ENCODE measurements around the gene ORC4. TPM values are rescaled to one million over a fixed set of nuclear protein-coding genes. Genes with fewer than 3 reads are reported as not detected.
A peak's percentile ranks its signal among the peaks of the same experiment; 100 is the strongest.

Gene ORC4
- 46.9 TPM for polyA plus RNA-seq
- long read RNA-seq, donor 1, full-length matches to known transcripts: 6 of 6 reads
- long read RNA-seq, donor 1, partial matches to known transcripts: 0 of 6 reads
- long read RNA-seq, donor 1, other reads (novel, unspliced or antisense): 0 of 6 reads
- long read RNA-seq, donor 2, full-length matches to known transcripts: 11 of 31 reads
- long read RNA-seq, donor 2, partial matches to known transcripts: 13 of 31 reads
- long read RNA-seq, donor 2, other reads (novel, unspliced or antisense): 7 of 31 reads
- long read RNA-seq, donor 3: 0 reads
- long read RNA-seq, donor 4, full-length matches to known transcripts: 1 of 1 reads
- long read RNA-seq, donor 4, partial matches to known transcripts: 0 of 1 reads
- long read RNA-seq, donor 4, other reads (novel, unspliced or antisense): 0 of 1 reads
- long read RNA-seq, donor 5, full-length matches to known transcripts: 12 of 12 reads
- long read RNA-seq, donor 5, partial matches to known transcripts: 0 of 12 reads
- long read RNA-seq, donor 5, other reads (novel, unspliced or antisense): 0 of 12 reads
- long read RNA-seq, donor 6, full-length matches to known transcripts: 11 of 11 reads
- long read RNA-seq, donor 6, partial matches to known transcripts: 0 of 11 reads
- long read RNA-seq, donor 6, other reads (novel, unspliced or antisense): 0 of 11 reads
- long read RNA-seq, donor 7, full-length matches to known transcripts: 3 of 3 reads
- long read RNA-seq, donor 7, partial matches to known transcripts: 0 of 3 reads
- long read RNA-seq, donor 7, other reads (novel, unspliced or antisense): 0 of 3 reads
- long read RNA-seq, donor 8, full-length matches to known transcripts: 7 of 7 reads
- long read RNA-seq, donor 8, partial matches to known transcripts: 0 of 7 reads
- long read RNA-seq, donor 8, other reads (novel, unspliced or antisense): 0 of 7 reads
- long read RNA-seq, donor 9, full-length matches to known transcripts: 8 of 8 reads
- long read RNA-seq, donor 9, partial matches to known transcripts: 0 of 8 reads
- long read RNA-seq, donor 9, other reads (novel, unspliced or antisense): 0 of 8 reads
- long read RNA-seq, donor 10, full-length matches to known transcripts: 11 of 24 reads
- long read RNA-seq, donor 10, partial matches to known transcripts: 8 of 24 reads
- long read RNA-seq, donor 10, other reads (novel, unspliced or antisense): 5 of 24 reads
- long read RNA-seq, donor 11, full-length matches to known transcripts: 5 of 5 reads
- long read RNA-seq, donor 11, partial matches to known transcripts: 0 of 5 reads
- long read RNA-seq, donor 11, other reads (novel, unspliced or antisense): 0 of 5 reads

GRCh38 chr2:148020111-148021058 lies at the start of gene ORC4:
Gene ORC4 (minus strand): TSS chr2:148020737. CDS start chr2:147975958, 44,779 bp downstream.
- H3K4me3 ChIP-seq (ENCODE audit: low read length): peak within 1 kb of the TSS; percentile 93
- no CpG with 5 or more reads among the region's 52 CpGs for WGBS (ENCODE audit: insufficient coverage, low lambda C conversion rate)
- peaks cover 4% of the 10 kb centered on the region for H3K36me3 ChIP-seq (ENCODE audit: control insufficient read depth, insufficient read depth, low read length)
- H3K27ac ChIP-seq (ENCODE audit: low read length): peak within 1 kb of the TSS; percentile 95
- DNase-seq: peak; percentile 100
- no peaks in the 10 kb centered on the region for H3K27me3 ChIP-seq (ENCODE audit: control insufficient read depth, insufficient read depth, low read length)
- H3K4me1 ChIP-seq (ENCODE audit: control insufficient read depth, insufficient read depth, low read length): peaks cover 6% of the 10 kb centered on the region
- H3K9me3 ChIP-seq (ENCODE audit: control insufficient read depth, low read depth, low read length): no peaks in the 10 kb centered on the region

DNA sequence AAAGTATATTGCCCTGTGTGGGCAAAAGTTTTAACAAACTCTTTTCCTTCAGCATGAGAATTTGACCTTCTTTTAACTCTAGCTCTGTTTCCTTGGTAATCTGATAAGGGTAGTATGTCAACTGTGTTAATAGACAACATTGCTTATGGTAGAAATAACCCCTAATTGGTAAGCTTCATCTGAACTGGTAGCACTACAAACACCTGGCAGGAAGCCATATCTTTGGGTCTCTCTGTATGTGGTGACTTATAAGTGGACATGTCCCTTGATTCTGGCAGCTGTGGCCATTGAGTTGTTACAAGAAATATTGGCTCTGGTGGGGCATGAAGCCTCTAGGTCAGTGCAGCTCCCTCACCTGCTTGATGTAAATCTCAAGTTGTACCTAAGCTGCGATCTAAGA lies 47.3 kb upstream of the ORC4 start:
- Histone ChIP-seq H3K9me3 (ENCODE audit: control insufficient read depth, low read depth, low read length) (peaks cover 5% of the 10 kb centered on the region), H3K27ac (ENCODE audit: low read length) (no peak overlapping the region), H3K4me3 (ENCODE audit: low read length) (no peak overlapping the region), H3K27me3 (ENCODE audit: control insufficient read depth, insufficient read depth, low read length) (no peaks in the 10 kb centered on the region), H3K4me1 (ENCODE audit: control insufficient read depth, insufficient read depth, low read length) (no peaks in the 10 kb centered on the region), H3K36me3 (ENCODE audit: control insufficient read depth, insufficient read depth, low read length) (no peaks in the 10 kb centered on the region)
- DNase-seq: peak in 1 of 2 donors; percentile 3
- no CpG with 5 or more reads among the region's 1 CpG for WGBS (ENCODE audit: insufficient coverage, low lambda C conversion rate)

GRCh38 chr2:148065936-148066335 lies 45.4 kb upstream of the ORC4 start:
- Histone ChIP-seq H3K4me3 (ENCODE audit: low read length) (no peak overlapping the region), H3K27me3 (ENCODE audit: control insufficient read depth, insufficient read depth, low read length) (no peaks in the 10 kb centered on the region), H3K27ac (ENCODE audit: low read length) (no peak overlapping the region), H3K4me1 (ENCODE audit: control insufficient read depth, insufficient read depth, low read length) (no peaks in the 10 kb centered on the region), H3K9me3 (ENCODE audit: control insufficient read depth, low read depth, low read length) (peaks cover 5% of the 10 kb centered on the region), H3K36me3 (ENCODE audit: control insufficient read depth, insufficient read depth, low read length) (no peaks in the 10 kb centered on the region)
- WGBS (ENCODE audit: insufficient coverage, low lambda C conversion rate): 100% methylated on average over 2 of the region's 6 CpGs
- no peak for DNase-seq

- no peaks in the 10 kb centered on the region for H3K36me3 ChIP-seq (ENCODE audit: control insufficient read depth, insufficient read depth, low read length)
- H3K27ac ChIP-seq (ENCODE audit: low read length): no peak overlapping the region
- 83% methylated on average over 2 of the region's 2 CpGs for WGBS (ENCODE audit: insufficient coverage, low lambda C conversion rate)
- peaks cover 5% of the 10 kb centered on the region for H3K9me3 ChIP-seq (ENCODE audit: control insufficient read depth, low read depth, low read length)
- DNase-seq: no peak
- no peaks in the 10 kb centered on the region for H3K4me1 ChIP-seq (ENCODE audit: control insufficient read depth, insufficient read depth, low read length)
- H3K27me3 ChIP-seq (ENCODE audit: control insufficient read depth, insufficient read depth, low read length): no peaks in the 10 kb centered on the region
- no peak overlapping the region for H3K4me3 ChIP-seq (ENCODE audit: low read length)
Observed at GRCh38 chr2:148063633-148064032, 43.1 kb upstream of the ORC4 start.

- no peak overlapping the region for H3K27ac ChIP-seq (ENCODE audit: low read length)
- H3K9me3 ChIP-seq (ENCODE audit: control insufficient read depth, low read depth, low read length): no peaks in the 10 kb centered on the region
- H3K36me3 ChIP-seq (ENCODE audit: control insufficient read depth, insufficient read depth, low read length): no peaks in the 10 kb centered on the region
- no peaks in the 10 kb centered on the region for H3K27me3 ChIP-seq (ENCODE audit: control insufficient read depth, insufficient read depth, low read length)
- H3K4me3 ChIP-seq (ENCODE audit: low read length): no peak overlapping the region
- no peak for DNase-seq
- no CpG with 5 or more reads among the region's 1 CpG for WGBS (ENCODE audit: insufficient coverage, low lambda C conversion rate)
- H3K4me1 ChIP-seq (ENCODE audit: control insufficient read depth, insufficient read depth, low read length): no peaks in the 10 kb centered on the region
Observed at GRCh38 chr2:148058641-148059040, 38.1 kb upstream of the ORC4 start.

DNA sequence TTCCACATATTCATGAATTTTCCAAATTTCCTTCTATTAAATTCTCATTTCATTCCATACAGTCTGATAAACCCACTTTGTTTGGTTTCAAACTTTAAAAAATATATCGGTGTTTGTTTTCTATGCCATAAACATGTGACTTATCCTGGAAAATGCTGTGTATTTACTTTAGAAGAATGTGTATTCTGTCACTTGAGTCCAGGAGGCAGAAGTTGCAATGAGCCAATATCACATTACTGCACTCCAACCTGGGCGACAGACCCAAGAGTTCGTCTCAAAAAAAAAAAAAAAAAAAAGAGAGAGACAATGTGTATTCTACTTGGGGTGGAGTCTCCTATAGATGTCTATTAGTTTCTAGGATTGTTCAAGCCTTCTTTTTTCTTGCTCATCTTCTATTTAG lies 32.1 kb upstream of the ORC4 start:
- WGBS (ENCODE audit: insufficient coverage, low lambda C conversion rate): 100% methylated on average over 1 of the region's 3 CpGs
- no peak for DNase-seq
- Histone ChIP-seq H3K27ac (ENCODE audit: low read length) (no peak overlapping the region), H3K9me3 (ENCODE audit: control insufficient read depth, low read depth, low read length) (no peaks in the 10 kb centered on the region), H3K4me1 (ENCODE audit: control insufficient read depth, insufficient read depth, low read length) (no peaks in the 10 kb centered on the region), H3K36me3 (ENCODE audit: control insufficient read depth, insufficient read depth, low read length) (no peaks in the 10 kb centered on the region), H3K27me3 (ENCODE audit: control insufficient read depth, insufficient read depth, low read length) (no peaks in the 10 kb centered on the region), H3K4me3 (ENCODE audit: low read length) (no peak overlapping the region)

DNA sequence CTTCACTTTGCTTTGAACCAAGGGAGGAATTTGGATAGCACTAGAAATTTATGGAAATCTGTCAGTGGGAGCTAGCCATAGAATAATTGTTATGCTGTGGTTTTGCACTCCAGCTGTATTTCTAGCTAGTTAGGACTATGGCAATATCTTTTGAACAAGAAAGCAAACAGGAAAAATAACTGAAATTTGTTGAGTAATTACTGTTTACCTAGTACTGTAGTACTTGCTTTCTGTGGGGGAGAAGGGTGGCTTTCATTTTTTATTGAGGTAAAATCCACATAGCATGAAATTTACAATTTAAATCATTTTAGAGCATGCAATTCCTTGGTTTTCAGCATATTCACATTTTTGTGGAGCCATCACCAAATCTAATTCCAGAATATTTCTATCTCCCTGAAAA lies 28.7 kb upstream of the ORC4 start:
- no peaks in the 10 kb centered on the region for H3K36me3 ChIP-seq (ENCODE audit: control insufficient read depth, insufficient read depth, low read length)
- no peaks in the 10 kb centered on the region for H3K27me3 ChIP-seq (ENCODE audit: control insufficient read depth, insufficient read depth, low read length)
- H3K4me1 ChIP-seq (ENCODE audit: control insufficient read depth, insufficient read depth, low read length): no peaks in the 10 kb centered on the region
- no peaks in the 10 kb centered on the region for H3K9me3 ChIP-seq (ENCODE audit: control insufficient read depth, low read depth, low read length)
- DNase-seq: no peak
- H3K27ac ChIP-seq (ENCODE audit: low read length): no peak overlapping the region
- H3K4me3 ChIP-seq (ENCODE audit: low read length): no peak overlapping the region

- no peaks in the 10 kb centered on the region for H3K36me3 ChIP-seq (ENCODE audit: control insufficient read depth, insufficient read depth, low read length)
- DNase-seq: no peak
- H3K27ac ChIP-seq (ENCODE audit: low read length): no peak overlapping the region
- WGBS (ENCODE audit: insufficient coverage, low lambda C conversion rate): 86% methylated on average over 1 of the region's 1 CpG
- H3K27me3 ChIP-seq (ENCODE audit: control insufficient read depth, insufficient read depth, low read length): no peaks in the 10 kb centered on the region
- H3K4me3 ChIP-seq (ENCODE audit: low read length): no peak overlapping the region
- no peaks in the 10 kb centered on the region for H3K4me1 ChIP-seq (ENCODE audit: control insufficient read depth, insufficient read depth, low read length)
- no peaks in the 10 kb centered on the region for H3K9me3 ChIP-seq (ENCODE audit: control insufficient read depth, low read depth, low read length)
Observed at GRCh38 chr2:148048475-148049221, 28.1 kb upstream of the ORC4 start.

DNA sequence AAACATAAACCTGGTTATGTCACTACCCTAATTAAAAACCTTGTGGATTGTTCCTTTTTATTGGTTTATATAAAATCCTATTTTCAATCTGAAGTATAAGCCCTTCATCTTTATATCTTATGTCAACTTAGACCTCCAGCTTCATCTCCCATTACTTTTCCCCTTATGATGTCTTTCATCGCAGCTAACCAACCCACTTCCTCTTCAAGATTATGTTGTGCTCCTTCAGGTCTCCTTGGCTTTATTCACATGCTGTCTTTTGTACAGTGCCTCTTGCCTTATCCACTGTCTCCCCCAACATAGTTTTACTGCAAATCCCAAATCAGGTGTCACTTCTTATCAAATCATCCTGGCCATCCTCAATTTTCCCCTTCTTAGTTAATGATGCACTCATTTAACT lies 26.3 kb upstream of the ORC4 start:
- no peak overlapping the region for H3K27ac ChIP-seq (ENCODE audit: low read length)
- H3K9me3 ChIP-seq (ENCODE audit: control insufficient read depth, low read depth, low read length): no peaks in the 10 kb centered on the region
- no peaks in the 10 kb centered on the region for H3K36me3 ChIP-seq (ENCODE audit: control insufficient read depth, insufficient read depth, low read length)
- 60% methylated on average over 1 of the region's 1 CpG for WGBS (ENCODE audit: insufficient coverage, low lambda C conversion rate)
- H3K27me3 ChIP-seq (ENCODE audit: control insufficient read depth, insufficient read depth, low read length): no peaks in the 10 kb centered on the region
- no peak for DNase-seq
- no peak overlapping the region for H3K4me3 ChIP-seq (ENCODE audit: low read length)
- H3K4me1 ChIP-seq (ENCODE audit: control insufficient read depth, insufficient read depth, low read length): no peaks in the 10 kb centered on the region

Measured in large intestine (tissue), 12 donors.